GM12878 (cell line): ENCODE results near the gene LSM10. TPM values are rescaled to one million over a fixed set of nuclear protein-coding genes. Genes with fewer than 3 reads are reported as not detected.

Experiments used
- ATF3 ChIP-seq: IDR thresholded peaks from 2 replicates; pipeline ENCODE4 v1.6.1; 2011; ENCODE audit warnings: low read depth, mild to moderate bottlenecking, low read length, moderate library complexity, borderline replicate concordance; ENCODE audit errors: extremely low read depth
- ATF7 ChIP-seq: fragments of 450-650 bp; IDR thresholded peaks from 2 replicates; pipeline ENCODE4 v1.6.1; 2016; ENCODE audit warnings: low read depth, mild to moderate bottlenecking
- BACH1 ChIP-seq: fragments of 450-650 bp; IDR thresholded peaks from 2 replicates; pipeline ENCODE4 v1.6.1; 2017; ENCODE audit warnings: mild to moderate bottlenecking, borderline replicate concordance
- BHLHE40 ChIP-seq, 2 experiments: fragments of 450-650 bp in 1 of 2; IDR thresholded peaks; 2 replicates each; pipeline ENCODE4 v1.6.1; 2011 to 2017; ENCODE audit warnings: low read depth in 2 of 2, borderline replicate concordance in 1 of 2, improper control_type of control experiment in 1 of 2, low read length in 1 of 2, mild to moderate bottlenecking in 1 of 2
- CBX5 ChIP-seq: sonication (generic); IDR thresholded peaks from 2 replicates; pipeline ENCODE4 v1.6.1; 2016; ENCODE audit warnings: low read depth, moderate library complexity, mild to moderate bottlenecking, inconsistent platforms
- CEBPB ChIP-seq, 2 experiments: fragments of 150-350 bp in 1 of 2; IDR thresholded peaks; 2 replicates each; pipeline ENCODE4 v1.6.1; 2012 to 2014; ENCODE audit warnings: low read depth in 2 of 2, low read length in 2 of 2, borderline replicate concordance in 1 of 2, inconsistent platforms in 1 of 2
- CHD1 ChIP-seq: IDR thresholded peaks from 2 replicates; pipeline ENCODE4 v1.6.1; 2012; ENCODE audit warnings: low read depth, low read length, improper control_type of control experiment
- ESRRA ChIP-seq: IDR thresholded peaks from 2 replicates; pipeline ENCODE4 v1.6.1; 2012; ENCODE audit warnings: mild to moderate bottlenecking, low read length, improper control_type of control experiment
- GATAD2B ChIP-seq: fragments of 450-650 bp; conservative IDR thresholded peaks from 2 replicates; pipeline ENCODE4 v1.6.1; 2017; ENCODE audit warnings: low read depth, mild to moderate bottlenecking, moderate library complexity
- HDAC2 ChIP-seq: fragments of 200-600 bp; sonication (generic); IDR thresholded peaks from 2 replicates; pipeline ENCODE4 v1.6.1; 2017
- IKZF1 ChIP-seq: fragments of 450-650 bp; conservative IDR thresholded peaks from 2 replicates; pipeline ENCODE4 v1.6.1; 2017; ENCODE audit warnings: antibody characterized with exemption, mild to moderate bottlenecking
- JUNB ChIP-seq: IDR thresholded peaks from 2 replicates; pipeline ENCODE4 v1.6.1; 2016; ENCODE audit warnings: antibody characterized with exemption, mild to moderate bottlenecking
- LARP7 ChIP-seq: fragments of 450-650 bp; IDR thresholded peaks from 2 replicates; pipeline ENCODE4 v1.6.1; 2017; ENCODE audit warnings: mild to moderate bottlenecking
- MYB ChIP-seq: fragments of 150-350 bp; IDR thresholded peaks from 2 replicates; pipeline ENCODE4 v1.6.1; 2014; ENCODE audit warnings: mild to moderate bottlenecking, low read depth, low read length, borderline replicate concordance
- POLR2AphosphoS5 ChIP-seq: IDR thresholded peaks from 2 replicates; pipeline ENCODE4 v1.6.1; 2011; ENCODE audit warnings: mild to moderate bottlenecking, low read length, inconsistent platforms
- RELB ChIP-seq: fragments of 450-650 bp; IDR thresholded peaks from 2 replicates; pipeline ENCODE4 v1.6.1; 2017; ENCODE audit warnings: low read depth, mild to moderate bottlenecking, moderate library complexity
- SUPT20H ChIP-seq: IDR thresholded peaks from 2 replicates; pipeline ENCODE4 v1.6.1; 2011; ENCODE audit warnings: low read depth, mild to moderate bottlenecking, low read length, moderate library complexity, borderline replicate concordance; ENCODE audit not compliant: control insufficient read depth
- USF2 ChIP-seq: IDR thresholded peaks from 2 replicates; pipeline ENCODE4 v1.6.1; 2011; ENCODE audit warnings: low read depth, low read length, improper control_type of control experiment, borderline replicate concordance
- YY1 ChIP-seq: IDR thresholded peaks from 2 replicates; pipeline ENCODE4 v1.6.1; 2011; ENCODE audit warnings: low read depth, mild to moderate bottlenecking, low read length
- ZNF207 ChIP-seq: fragments of 450-650 bp; IDR thresholded peaks from 2 replicates; pipeline ENCODE4 v1.6.1; 2014; ENCODE audit warnings: antibody characterized with exemption, mild to moderate bottlenecking, borderline replicate concordance
- ZNF622 ChIP-seq: fragments of 450-650 bp; IDR thresholded peaks from 2 replicates; pipeline ENCODE4 v1.6.1; 2017; ENCODE audit warnings: mild to moderate bottlenecking, inconsistent platforms
- ZNF687 ChIP-seq: fragments of 450-650 bp; IDR thresholded peaks from 2 replicates; pipeline ENCODE4 v1.6.1; 2017; ENCODE audit warnings: mild to moderate bottlenecking, moderate library complexity
- ZZZ3 ChIP-seq: IDR thresholded peaks from 2 replicates; pipeline ENCODE4 v1.6.1; 2011; ENCODE audit warnings: low read depth; ENCODE audit not compliant: control insufficient read depth, insufficient read length
- polyA plus RNA-seq, 11 experiments: library from polyadenylated mRNA; depleted of rRNA in 4 of 11; unstranded in 6 of 11; stranded (reverse) in 5 of 11; fragments of >200 nt; fragmentation: Nextera tagmentation in 4 of 11; fragmentation: Illumina TruSeq in 1 of 11; extraction: Ambion mirVana in 4 of 11; extraction: Trizol in 1 of 11; gene quantifications; 1 replicate in 1 of 11; 2 replicates in 10 of 11; pipeline versions ENCODE4 v1.2.1 to v1.2.3, GENCODE V29; 2011 to 2016; ENCODE audit warnings: inconsistent platforms in 2 of 11, missing spikeins in 2 of 11, low read depth in 1 of 11
- total RNA-seq, 4 experiments: library from RNA; depleted of rRNA in 3 of 4; stranded (reverse); fragments of >200 nt in 3 of 4; fragmentation: Illumina TruSeq in 1 of 4; extraction: Trizol in 1 of 4; gene quantifications; 2 replicates each; pipeline versions ENCODE4 v1.2.1 to v1.2.3, GENCODE V29; 2013 to 2021

Gene LSM10
- total and polyA plus RNA-seq, 10 of the 15 experiments (the other 5 are each of a cell fraction or from before 2014, with no cell fraction given), result 13.1 to 103 (median 57.5) TPM

- 0 out of 2 replicates have a peak, but pooled peaks have one; percentile 38 for TF ChIP-seq ZNF687
- peak in 1 of 2 experiments; percentile 37; a peak in 1 of 4 replicates for TF ChIP-seq BHLHE40 (IDR thresholded peaks at IDR 0.05; ENCODE audit: borderline replicate concordance in 1 of 2, low read depth in 2 of 2, low read length in 1 of 2)
- no peak for TF ChIP-seq ATF3
- no peak for TF ChIP-seq ZNF622
- TF ChIP-seq SUPT20H, result no peak
- no peak for TF ChIP-seq GATAD2B
- no peak for TF ChIP-seq MYB
- no peak for TF ChIP-seq CHD1
- peak in 1 of 2 experiments; percentile 92; a peak in 2 of 4 replicates for TF ChIP-seq CEBPB (IDR thresholded peaks at IDR 0.05; ENCODE audit: borderline replicate concordance in 1 of 2, low read depth in 2 of 2, low read length in 2 of 2)
- no peak; the same call in none of the 2 replicates for TF ChIP-seq BACH1
- TF ChIP-seq JUNB, result peak; percentile 70
- TF ChIP-seq ZNF207, result peak; percentile 63; the same call in 1 of the 2 replicates
- peak; percentile 97 for TF ChIP-seq POLR2AphosphoS5
- no peak for TF ChIP-seq ZZZ3
- no peak for TF ChIP-seq ESRRA
- no peak for TF ChIP-seq CBX5
- TF ChIP-seq YY1, result no peak; the same call in 1 of the 2 replicates
- peak; percentile 76; the same call in 1 of the 2 replicates for TF ChIP-seq RELB
- no peak for TF ChIP-seq USF2
- TF ChIP-seq ATF7, result peak; percentile 83
- TF ChIP-seq HDAC2, result no peak
- TF ChIP-seq LARP7, result peak; percentile 53; the same call in 1 of the 2 replicates
- peak; percentile 63 for TF ChIP-seq IKZF1
Observed at GRCh38 chr1:36386265-36387140, 11.2 kb downstream of the LSM10 start (continued).
